GM04504 (cell line): ENCODE results near the gene POTEG.
"Not testable (repeated sequence)": the region's sequence is repeated elsewhere in the genome, so short reads cannot be mapped to it uniquely, and the experiment has no call there.

Experiments used
- DNase-seq: peaks from one replicate; pipeline ENCODE4 v3.0.0-alpha.2; 2012; ENCODE audit warnings: low read depth

Gene POTEG

DNA sequence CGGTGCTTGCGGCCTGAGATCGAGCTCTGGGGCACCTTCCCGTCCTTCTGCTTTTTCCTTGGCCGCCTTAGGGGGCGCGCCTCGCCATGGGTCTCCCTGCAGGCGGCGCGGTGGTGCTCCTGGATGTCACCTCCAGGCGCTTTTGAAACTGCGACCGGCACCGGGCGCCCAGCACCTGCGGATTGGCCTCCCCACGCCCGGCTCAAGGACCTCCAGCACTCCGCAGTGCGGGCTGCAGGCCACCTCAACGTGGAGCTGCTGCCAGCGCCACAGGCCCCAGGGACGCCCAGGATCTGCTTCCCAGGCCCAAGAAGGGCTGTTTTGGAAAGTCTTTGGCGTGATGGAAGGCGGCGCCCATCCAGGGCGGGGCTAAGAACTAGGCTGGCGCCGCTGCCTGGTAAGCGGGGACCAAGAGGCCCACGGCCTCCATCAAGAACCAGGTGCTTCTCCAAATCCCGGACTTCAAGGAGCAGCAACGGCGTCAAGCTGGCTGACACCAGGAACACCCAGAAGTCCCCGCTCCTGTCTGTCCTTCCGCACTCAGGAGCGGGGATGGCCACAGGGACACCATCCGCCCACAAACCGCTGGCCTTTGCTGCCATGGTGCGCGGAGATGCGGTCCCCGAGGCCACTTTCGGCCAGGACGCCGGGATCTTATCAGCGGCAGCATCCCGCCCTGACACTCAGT, 61.2 kb downstream of the POTEG start:
- not testable (repeated sequence) for DNase-seq

DNA sequence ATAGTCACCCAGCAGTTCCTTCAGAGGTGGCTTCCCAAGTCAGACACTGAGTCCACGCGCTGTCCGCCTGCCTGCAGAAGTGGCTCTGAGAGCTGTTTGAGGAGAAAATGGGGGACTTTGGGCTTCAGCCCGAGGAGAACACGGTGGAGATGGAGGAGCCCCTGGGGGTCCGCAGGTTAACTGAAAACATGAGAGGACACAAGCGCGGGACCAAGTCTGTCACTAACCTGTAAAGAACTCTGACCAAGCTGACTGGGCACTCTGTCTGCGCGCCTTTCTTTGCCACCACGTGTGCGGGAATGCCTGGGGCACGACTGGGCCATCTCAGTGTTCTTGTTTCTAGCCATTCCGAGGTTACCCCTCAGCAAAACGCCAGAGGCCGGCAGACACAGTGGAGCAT, 62.4 kb downstream of the POTEG start:
- DNase-seq = not testable (repeated sequence)

- DNase-seq = not testable (repeated sequence)
These were observed 71.3 kb downstream of the POTEG start for GRCh38 chr14:19362803-19363202.

DNA sequence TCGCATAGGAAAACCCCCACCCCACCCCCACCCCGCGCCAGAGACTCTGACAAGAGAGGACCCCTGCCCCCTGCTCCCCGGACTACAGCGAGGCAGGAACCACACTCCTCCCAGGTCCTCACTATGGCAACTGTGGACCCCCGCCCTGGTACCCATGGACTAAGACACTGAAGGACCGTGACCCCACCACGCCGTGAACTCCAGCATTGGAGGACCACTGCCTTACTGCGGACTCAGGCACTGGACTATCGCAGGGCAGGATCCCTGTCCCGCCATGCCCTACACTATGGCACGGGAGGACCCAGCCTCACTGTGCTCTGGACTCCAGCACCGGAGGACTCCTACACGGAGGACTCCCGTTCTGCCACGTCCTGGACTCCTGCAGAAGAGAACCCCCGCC, 71.8 kb downstream of the POTEG start:
- not testable (repeated sequence) for DNase-seq

GRCh38 chr14:19361636-19362253, 72.4 kb downstream of the POTEG start:
- not testable (repeated sequence) for DNase-seq

DNA sequence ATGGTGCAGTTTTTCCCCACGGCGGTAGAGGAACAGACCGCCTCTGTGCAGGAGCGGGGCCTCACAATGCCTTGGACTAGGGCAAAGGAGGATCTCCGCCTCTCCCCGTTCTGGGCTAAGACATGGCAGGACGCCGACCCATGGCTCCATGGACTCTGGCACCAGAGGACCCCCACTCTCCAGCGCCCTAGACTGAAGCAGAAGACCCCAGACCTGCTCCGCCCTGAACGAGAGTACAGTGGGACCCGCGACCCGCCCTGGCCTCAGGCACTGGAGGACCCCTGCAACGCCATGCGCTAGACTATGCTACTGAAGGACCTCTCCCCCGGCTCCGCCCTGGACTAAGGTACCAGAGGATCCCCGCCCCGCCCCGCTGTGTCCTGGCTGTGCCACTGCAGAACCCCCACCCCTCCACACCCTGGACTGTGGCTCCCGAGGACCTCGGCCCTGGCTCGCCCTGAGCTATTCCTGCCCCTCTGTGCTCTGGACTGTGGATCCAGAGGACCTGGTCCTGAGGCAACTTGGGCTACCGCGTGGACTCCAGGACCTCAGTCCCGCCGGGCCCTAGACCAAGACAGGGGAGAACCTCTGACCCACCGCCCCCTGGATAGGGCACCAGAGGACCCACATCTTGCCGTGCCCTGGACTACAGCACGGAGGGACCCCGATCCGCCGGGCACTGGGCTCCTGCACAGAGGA, 73.1 kb downstream of the POTEG start:
- not testable (repeated sequence) for DNase-seq
